H1 (cell line): ENCODE measurements around the gene TPP1. TPM values are rescaled to one million over a fixed set of nuclear protein-coding genes. Genes with fewer than 3 reads are reported as not detected.
A peak's percentile ranks its signal among the peaks of the same experiment; 100 is the strongest.

ENCODE experiments used
- ASH2L ChIP-seq: fragments of 200-600, 300-600 bp; sonication (generic); IDR thresholded peaks from one replicate; pipeline ENCODE4 v1.7.1; 2017; ENCODE audit warnings: low read length
- CBX5 ChIP-seq: fragments of 300-800, 300-1000 bp; sonication (generic); IDR thresholded peaks from 2 replicates; pipeline ENCODE4 v1.7.1; 2016; ENCODE audit warnings: antibody characterized with exemption, low read length, low read depth
- CHD2 ChIP-seq: IDR thresholded peaks from 2 replicates; pipeline ENCODE4 v1.6.1; 2012; ENCODE audit warnings: low read length, improper control_type of control experiment
- EGR1 ChIP-seq: IDR thresholded peaks from 2 replicates; pipeline ENCODE4 v1.6.1; 2011; ENCODE audit warnings: low read depth, low read length, borderline replicate concordance
- EP300 ChIP-seq, 2 experiments: IDR thresholded peaks; 1 replicate in 1 of 2; 2 replicates in 1 of 2; pipeline ENCODE4 v1.6.1; 2011 to 2012; ENCODE audit warnings: low read depth in 2 of 2, low read length in 2 of 2, mild to moderate bottlenecking in 2 of 2, borderline replicate concordance in 1 of 2, inconsistent platforms in 1 of 2, moderate library complexity in 1 of 2
- EZH2 ChIP-seq: fragments of 200-600 bp; sonication (generic); IDR thresholded peaks from 2 replicates; pipeline ENCODE4 v1.7.1; 2012; ENCODE audit warnings: low read depth, mild to moderate bottlenecking, moderate library complexity, low read length, inconsistent platforms; ENCODE audit not compliant: severe bottlenecking
- FOSL1 ChIP-seq: IDR thresholded peaks from 2 replicates; pipeline ENCODE4 v1.6.1; 2011; ENCODE audit warnings: mild to moderate bottlenecking, low read depth, low read length, moderate library complexity; ENCODE audit not compliant: insufficient read depth
- JUND ChIP-seq: IDR thresholded peaks from 2 replicates; pipeline ENCODE4 v1.6.1; 2011; ENCODE audit warnings: mild to moderate bottlenecking, improper control_type of control experiment, low read length
- MAX ChIP-seq: IDR thresholded peaks from 2 replicates; pipeline ENCODE4 v1.6.1; 2012; ENCODE audit warnings: inconsistent platforms
- NRF1 ChIP-seq: IDR thresholded peaks from 2 replicates; pipeline ENCODE4 v1.6.1; 2011; ENCODE audit warnings: mild to moderate bottlenecking, low read depth, low read length, improper control_type of control experiment
- PHF8 ChIP-seq: fragments of 200-600 bp; sonication (generic); conservative IDR thresholded peaks from 2 replicates; pipeline ENCODE4 v1.7.1; 2012; ENCODE audit warnings: low read depth, mild to moderate bottlenecking, inconsistent platforms, low read length, moderate library complexity
- RXRA ChIP-seq: IDR thresholded peaks from 2 replicates; pipeline ENCODE4 v1.6.1; 2011; ENCODE audit warnings: low read depth, mild to moderate bottlenecking, low read length, moderate library complexity; ENCODE audit not compliant: insufficient read depth
- SAP30 ChIP-seq: fragments of 300-600 bp; sonication (generic); IDR thresholded peaks from 2 replicates; pipeline ENCODE4 v1.7.1; 2012; ENCODE audit warnings: low read length, moderate library complexity, mild to moderate bottlenecking, inconsistent platforms; ENCODE audit not compliant: insufficient read depth, insufficient replicate concordance
- SIN3A ChIP-seq, 2 experiments: IDR thresholded peaks in 1 of 2; conservative IDR thresholded peaks in 1 of 2; 2 replicates each; pipeline ENCODE4 v1.6.1; 2011 to 2012; ENCODE audit warnings: low read length in 2 of 2, improper control_type of control experiment in 1 of 2, low read depth in 1 of 2, mild to moderate bottlenecking in 1 of 2
- SIX5 ChIP-seq: IDR thresholded peaks from 2 replicates; pipeline ENCODE4 v1.6.1; 2011; ENCODE audit warnings: mild to moderate bottlenecking, low read depth, low read length
- SP2 ChIP-seq: IDR thresholded peaks from 2 replicates; pipeline ENCODE4 v1.6.1; 2012; ENCODE audit warnings: mild to moderate bottlenecking, low read length, inconsistent platforms
- SP4 ChIP-seq: IDR thresholded peaks from 2 replicates; pipeline ENCODE4 v1.6.1; 2012; ENCODE audit warnings: low read length, inconsistent platforms
- SRF ChIP-seq: IDR thresholded peaks from 2 replicates; pipeline ENCODE4 v1.6.1; 2011; ENCODE audit warnings: mild to moderate bottlenecking, low read depth, low read length, moderate library complexity
- TAF1 ChIP-seq: IDR thresholded peaks from 2 replicates; pipeline ENCODE4 v1.6.1; 2011; ENCODE audit warnings: mild to moderate bottlenecking, low read depth, low read length
- TBP ChIP-seq: IDR thresholded peaks from 2 replicates; pipeline ENCODE4 v1.6.1; 2011; ENCODE audit warnings: low read depth, low read length, improper control_type of control experiment
- TCF12 ChIP-seq: IDR thresholded peaks from 2 replicates; pipeline ENCODE4 v1.6.1; 2011; ENCODE audit warnings: low read depth, mild to moderate bottlenecking, low read length
- TEAD4 ChIP-seq: IDR thresholded peaks from 2 replicates; pipeline ENCODE4 v1.6.1; 2012; ENCODE audit warnings: low read depth, low read length, inconsistent platforms, mixed read lengths
- ZNF274 ChIP-seq: IDR thresholded peaks from 2 replicates; pipeline ENCODE4 v1.7.0; 2012; ENCODE audit warnings: low read length, borderline replicate concordance; ENCODE audit errors: extremely low read depth
- polyA plus RNA-seq, 7 experiments: library from polyadenylated mRNA; depleted of rRNA in 3 of 7; stranded (reverse) in 5 of 7; unstranded in 2 of 7; fragments of >200 nt in 5 of 7; fragments of 200-250 nt in 2 of 7; gene quantifications; 1 replicate in 5 of 7; 2 replicates in 1 of 7; 4 replicates in 1 of 7; pipeline versions ENCODE4 v1.2.1 to v1.2.3, GENCODE V29; 2011 to 2013; ENCODE audit warnings: missing spikeins in 2 of 7, mixed read lengths in 2 of 7
- total RNA-seq: library from RNA; stranded (reverse); fragmentation: NEBNext Ultra II Directional; extraction: Animal tissue kit (Norgen Biotek cat#: 25700); gene quantifications from 2 replicates; pipeline ENCODE4 v1.2.1, GENCODE V29; 2021
- TF ChIP-seq, protein P1 (sequence below): IDR thresholded peaks from 2 replicates; pipeline ENCODE4 v1.6.1; 2011; ENCODE audit warnings: low read length, improper control_type of control experiment

Gene TPP1
- total and polyA plus RNA-seq, 2 of the 8 experiments (the other 6 are each of a cell fraction or from before 2014, with no cell fraction given): 36.1 to 77.5 TPM

DNA sequence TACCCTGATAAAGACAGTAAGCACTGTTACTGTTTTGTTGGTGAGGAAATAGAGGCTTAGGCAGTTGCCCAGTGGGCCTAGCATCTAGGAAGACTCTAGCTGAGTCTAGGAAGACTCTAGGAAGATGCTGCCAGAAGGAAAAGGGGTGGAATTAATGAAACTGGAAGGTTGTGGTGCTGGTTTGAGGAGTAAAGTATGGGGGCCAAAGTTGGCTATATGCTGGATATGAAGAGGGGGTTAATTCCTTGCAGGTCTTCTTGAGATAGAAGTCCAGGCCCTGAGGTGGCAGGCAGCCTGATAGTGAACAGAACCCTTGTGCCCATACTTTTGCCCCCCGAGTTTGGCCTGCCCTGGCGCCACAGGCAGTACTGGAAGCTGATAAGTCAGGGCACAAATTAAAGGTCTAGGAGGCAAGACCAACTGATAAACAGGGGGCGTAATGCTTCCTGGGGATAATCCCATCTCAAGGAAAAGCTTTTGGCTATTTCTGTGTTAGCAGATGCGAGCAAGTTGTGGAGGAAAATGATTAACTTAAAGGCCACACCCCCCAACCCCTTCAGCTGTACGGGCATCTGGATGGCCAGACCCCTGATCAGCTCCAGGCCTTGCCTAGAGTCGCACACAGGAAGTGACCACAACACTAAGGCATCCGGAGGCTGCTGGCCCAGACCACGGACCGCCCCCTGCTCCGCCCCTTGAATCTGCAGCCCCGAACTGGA lies 12.6 kb downstream of the TPP1 start (continued):
- TF ChIP-seq RXRA (no peak), JUND (peak; percentile 94), SIX5 (no peak), SRF (peak; percentile 93; the same call in 1 of the 2 replicates), SP4 (no peak), ASH2L (peak; percentile 44), EGR1 (no peak), TEAD4 (0 out of 2 replicates have a peak, but pooled peaks have one; percentile 55), ZNF274 (no peak), SIN3A (conservative IDR thresholded peaks at IDR 0.05 in 1 of 2, IDR thresholded peaks at IDR 0.05 in 1 of 2; ENCODE audit: low read depth in 1 of 2, low read length in 2 of 2) (0 out of 4 replicates have a peak, but pooled peaks of 1 of the 2 experiments have one; percentile 21), CHD2 (no peak), TCF12 (0 out of 2 replicates have a peak, but pooled peaks have one; percentile 39), MAX (no peak), SP2 (no peak), NRF1 (no peak), SAP30 (no peak), EP300 (IDR thresholded peaks at IDR 0.05; ENCODE audit: borderline replicate concordance in 1 of 2, low read depth in 2 of 2, low read length in 2 of 2) (no peak), TBP (peak; percentile 74), TAF1 (peak; percentile 63), FOSL1 (no peak), PHF8 (no peak), CBX5 (no peak), EZH2 (no peak)
- TF ChIP-seq, protein P1, sequence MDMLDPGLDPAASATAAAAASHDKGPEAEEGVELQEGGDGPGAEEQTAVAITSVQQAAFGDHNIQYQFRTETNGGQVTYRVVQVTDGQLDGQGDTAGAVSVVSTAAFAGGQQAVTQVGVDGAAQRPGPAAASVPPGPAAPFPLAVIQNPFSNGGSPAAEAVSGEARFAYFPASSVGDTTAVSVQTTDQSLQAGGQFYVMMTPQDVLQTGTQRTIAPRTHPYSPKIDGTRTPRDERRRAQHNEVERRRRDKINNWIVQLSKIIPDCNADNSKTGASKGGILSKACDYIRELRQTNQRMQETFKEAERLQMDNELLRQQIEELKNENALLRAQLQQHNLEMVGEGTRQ: no peak
